Measurements from ENCODE around the gene KHNYN.

KHNYN gene

GRCh38 chr14:24425704-24426103 lies 4.0 kb upstream of the KHNYN start:
- TF ChIP-seq CTCF (IDR thresholded peaks at IDR 0.05; ENCODE audit: low read length, missing control alignments) = no peak
- DNase-seq (ENCODE audit: low read depth) = peak; percentile 91
- H3K4me3 ChIP-seq (replicated peaks; ENCODE audit: low read depth, low read length) = no peak overlapping the region

GRCh38 chr14:24426150-24426911 lies 3.4 kb upstream of the KHNYN start:
- H3K4me3 ChIP-seq (replicated peaks; ENCODE audit: low read depth, low read length) = no peak overlapping the region
- no peak for DNase-seq (ENCODE audit: low read depth)
- TF ChIP-seq CTCF (IDR thresholded peaks at IDR 0.05; ENCODE audit: low read length, missing control alignments) = no peak

DNA sequence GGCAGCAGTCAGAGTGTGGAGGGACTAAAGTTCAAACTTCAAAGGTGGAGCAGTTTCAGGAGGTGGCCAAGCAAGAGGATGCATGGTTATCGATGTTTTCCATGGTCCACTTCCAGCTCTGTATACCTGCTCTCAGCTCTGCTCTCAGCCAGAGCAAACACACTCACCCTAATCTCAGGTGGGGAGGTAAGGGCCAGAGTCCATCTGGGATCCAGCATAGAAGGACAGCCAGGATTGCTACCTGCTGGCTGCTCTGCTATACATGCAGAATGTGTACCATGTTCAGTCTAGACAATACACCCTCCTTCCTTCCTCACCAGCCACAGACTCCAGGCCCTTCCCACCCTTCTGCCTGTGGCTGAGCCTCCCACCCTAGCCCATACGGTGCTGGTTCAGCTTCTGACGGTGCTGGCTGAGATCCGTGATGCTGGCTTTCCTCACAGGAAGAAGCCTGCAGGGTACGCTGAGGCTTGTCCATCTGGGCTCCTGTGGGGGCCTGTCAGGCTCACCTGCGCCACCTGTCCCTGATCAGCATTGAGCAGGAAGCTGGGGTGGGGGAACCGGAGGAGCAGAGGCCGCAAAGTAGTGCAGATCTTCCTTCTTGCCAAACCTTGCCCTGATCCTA lies 2.7 kb upstream of the KHNYN start:
- DNase-seq (ENCODE audit: low read depth) = no peak
- no peak for TF ChIP-seq CTCF (IDR thresholded peaks at IDR 0.05; ENCODE audit: low read length, missing control alignments)
- H3K4me3 ChIP-seq (replicated peaks; ENCODE audit: low read depth, low read length) = no peak overlapping the region

GRCh38 chr14:24427537-24428508 lies 1.9 kb upstream of the KHNYN start:
- no peak for DNase-seq (ENCODE audit: low read depth)
- H3K4me3 ChIP-seq (replicated peaks; ENCODE audit: low read depth, low read length) = no peak overlapping the region
- no peak for TF ChIP-seq CTCF (IDR thresholded peaks at IDR 0.05; ENCODE audit: low read length, missing control alignments)

GRCh38 chr14:24428628-24429394 lies 943 bp upstream of the KHNYN start:
- H3K4me3 ChIP-seq (replicated peaks; ENCODE audit: low read depth, low read length) = no peak overlapping the region
- TF ChIP-seq CTCF (IDR thresholded peaks at IDR 0.05; ENCODE audit: low read length, missing control alignments) = no peak
- DNase-seq (ENCODE audit: low read depth) = no peak

DNA sequence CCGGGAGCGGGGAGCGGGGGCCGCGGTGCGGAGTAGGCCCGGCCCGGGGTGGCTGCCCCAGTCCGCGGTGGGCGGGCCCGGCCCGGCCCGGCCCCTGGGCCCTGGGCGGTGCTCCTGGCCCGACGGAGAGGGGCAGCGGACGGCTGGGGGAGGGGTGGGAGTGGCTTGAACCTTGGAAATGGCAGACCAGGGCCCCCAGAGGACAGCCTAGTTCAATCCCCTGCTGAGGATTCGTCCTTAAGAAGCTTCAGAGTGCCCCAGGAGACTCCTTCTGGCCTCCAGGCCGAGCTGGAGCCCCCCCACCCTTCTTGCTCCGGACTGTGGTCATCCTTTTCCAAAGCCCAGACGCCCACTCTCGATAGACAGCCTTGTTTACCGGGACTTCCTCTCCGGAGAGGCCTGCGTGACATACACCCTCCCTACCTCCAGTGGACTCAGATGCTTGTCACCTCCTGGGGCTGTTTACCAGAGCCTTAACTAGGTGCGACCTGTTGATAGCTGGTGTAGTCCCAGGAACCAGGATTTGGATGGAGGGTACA lies 458 bp downstream of the KHNYN start:
- peak; percentile 84 for DNase-seq (ENCODE audit: low read depth)
- no peak for TF ChIP-seq CTCF (IDR thresholded peaks at IDR 0.05; ENCODE audit: low read length, missing control alignments)
- peak overlapping the region; percentile 91 for H3K4me3 ChIP-seq (replicated peaks; ENCODE audit: low read depth, low read length)
